ENCODE data around the gene LOXL3.

LOXL3 gene

GRCh38 chr2:74511104-74511989, 42.4 kb downstream of the LOXL3 start:
- in situ Hi-C loops (cut with MboI; ENCODE audit: low sequenced_read_pairs) = no loop called here

- in situ Hi-C loops (cut with MboI; ENCODE audit: low sequenced_read_pairs) = no loop called here
These were observed 43.5 kb downstream of the LOXL3 start for GRCh38 chr2:74510272-74510671.

- in situ Hi-C loops (cut with MboI; ENCODE audit: low sequenced_read_pairs) = no loop called here
These were observed 45.7 kb downstream of the LOXL3 start for GRCh38 chr2:74507926-74508520.

- in situ Hi-C loops (cut with MboI; ENCODE audit: low sequenced_read_pairs) = no loop called here
These were observed 46.4 kb downstream of the LOXL3 start, which contains the start of gene PCGF1 for GRCh38 chr2:74507145-74507925. Gene PCGF1 (minus strand): TSS chr2:74507695. CDS start chr2:74507668, 27 bp downstream.

- in situ Hi-C loops (cut with MboI; ENCODE audit: low sequenced_read_pairs) = no loop called here
These were observed 48.1 kb downstream of the LOXL3 start for GRCh38 chr2:74505448-74506246.

GRCh38 chr2:74504591-74504990, 49.2 kb downstream of the LOXL3 start:
- in situ Hi-C loops (cut with MboI; ENCODE audit: low sequenced_read_pairs) = no loop called here

GRCh38 chr2:74503506-74504475, 50.0 kb downstream of the LOXL3 start:
- in situ Hi-C loops (cut with MboI; ENCODE audit: low sequenced_read_pairs) = no loop called here

GRCh38 chr2:74502720-74503505, 50.8 kb downstream of the LOXL3 start:
- in situ Hi-C loops (cut with MboI; ENCODE audit: low sequenced_read_pairs) = no loop called here

GRCh38 chr2:74502147-74502719, 51.5 kb downstream of the LOXL3 start:
- in situ Hi-C loops (cut with MboI; ENCODE audit: low sequenced_read_pairs) = no loop called here

GRCh38 chr2:74501335-74502071, 52.2 kb downstream of the LOXL3 start:
- in situ Hi-C loops (cut with MboI; ENCODE audit: low sequenced_read_pairs) = no loop called here

- in situ Hi-C loops (cut with MboI; ENCODE audit: low sequenced_read_pairs) = no loop called here
These were observed 53.2 kb downstream of the LOXL3 start for GRCh38 chr2:74500578-74500946.

GRCh38 chr2:74499940-74500577, 53.7 kb downstream of the LOXL3 start:
- in situ Hi-C loops (cut with MboI; ENCODE audit: low sequenced_read_pairs) = no loop called here

GRCh38 chr2:74499267-74499939, 54.3 kb downstream of the LOXL3 start, which contains the start of gene LBX2:
Gene LBX2 (minus strand): TSS chr2:74499603. CDS start chr2:74499537, 66 bp downstream.
- in situ Hi-C loops (cut with MboI; ENCODE audit: low sequenced_read_pairs) = no loop called here

GRCh38 chr2:74498500-74499266, 55.1 kb downstream of the LOXL3 start:
- in situ Hi-C loops (cut with MboI; ENCODE audit: low sequenced_read_pairs) = no loop called here

GRCh38 chr2:74497777-74498499, 55.8 kb downstream of the LOXL3 start:
- in situ Hi-C loops (cut with MboI; ENCODE audit: low sequenced_read_pairs) = no loop called here
